Trophoblast cell (in vitro differentiated cells and primary cell): ENCODE data around the gene PCGF1.

Source experiments
- DNase-seq, 2 donors: peaks; one replicate each; pipeline ENCODE4 v3.0.0-alpha.2; 2016
- H2AFZ ChIP-seq: 2 replicates; pipeline ENCODE4 v1.6.1; 2013; ENCODE audit warnings: low read length, moderate library complexity, mild to moderate bottlenecking; ENCODE audit not compliant: insufficient read depth, poor library complexity
- H2AK5ac ChIP-seq: 2 replicates; pipeline ENCODE4 v1.6.1; 2013; ENCODE audit warnings: mild to moderate bottlenecking, low read length
- H2BK120ac ChIP-seq: 2 replicates; pipeline ENCODE4 v1.6.1; 2013; ENCODE audit warnings: low read length, mild to moderate bottlenecking, moderate library complexity; ENCODE audit not compliant: insufficient read depth, poor library complexity
- H2BK12ac ChIP-seq: 2 replicates; pipeline ENCODE4 v1.6.1; 2013; ENCODE audit warnings: mild to moderate bottlenecking, low read length, moderate library complexity
- H2BK5ac ChIP-seq: 2 replicates; pipeline ENCODE4 v1.6.1; 2013; ENCODE audit warnings: low read length, low read depth, moderate library complexity, mild to moderate bottlenecking; ENCODE audit not compliant: poor library complexity
- H3K14ac ChIP-seq: 2 replicates; pipeline ENCODE4 v1.6.1; 2013; ENCODE audit warnings: mild to moderate bottlenecking, low read length
- H3K18ac ChIP-seq: 2 replicates; pipeline ENCODE4 v1.6.1; 2013; ENCODE audit warnings: mild to moderate bottlenecking, low read length
- H3K23ac ChIP-seq: 2 replicates; pipeline ENCODE4 v1.6.1; 2013; ENCODE audit warnings: low read length
- H3K27ac ChIP-seq: 2 replicates; pipeline ENCODE4 v1.5.1; 2013; ENCODE audit warnings: low read depth, mild to moderate bottlenecking, inconsistent platforms, low read length, moderate library complexity
- H3K27me3 ChIP-seq: 2 replicates; pipeline ENCODE4 v1.6.1; 2013; ENCODE audit warnings: inconsistent platforms, mild to moderate bottlenecking, low read length, moderate library complexity; ENCODE audit not compliant: insufficient read depth
- H3K36me3 ChIP-seq, 2 experiments: 1 replicate in 1 of 2; 2 replicates in 1 of 2; pipeline ENCODE4 v1.6.1; 2013; ENCODE audit warnings: low read length in 2 of 2, mild to moderate bottlenecking in 2 of 2, moderate library complexity in 1 of 2; ENCODE audit not compliant: insufficient read depth in 2 of 2, control insufficient read depth in 1 of 2
- H3K4ac ChIP-seq: 2 replicates; pipeline ENCODE4 v1.6.1; 2013; ENCODE audit warnings: low read depth, mild to moderate bottlenecking, low read length, moderate library complexity
- H3K4me1 ChIP-seq, 2 experiments: 1 replicate in 1 of 2; 2 replicates in 1 of 2; pipeline ENCODE4 v1.6.1; 2013; ENCODE audit warnings: low read length in 2 of 2, mild to moderate bottlenecking in 2 of 2, moderate library complexity in 1 of 2; ENCODE audit not compliant: insufficient read depth in 2 of 2, control insufficient read depth in 1 of 2
- H3K4me2 ChIP-seq: 2 replicates; pipeline ENCODE4 v1.6.1; 2013; ENCODE audit warnings: inconsistent platforms, mild to moderate bottlenecking, low read length, moderate library complexity
- H3K4me3 ChIP-seq: 2 replicates; pipeline ENCODE4 v1.5.1; 2013; ENCODE audit warnings: mild to moderate bottlenecking, low read depth, low read length, inconsistent platforms
- H3K79me1 ChIP-seq: one replicate; pipeline ENCODE4 v1.6.1; 2013; ENCODE audit warnings: low read length
- H3K79me2 ChIP-seq: 2 replicates; pipeline ENCODE4 v1.6.1; 2013; ENCODE audit warnings: low read length, mild to moderate bottlenecking; ENCODE audit not compliant: control insufficient read depth, insufficient read depth, poor library complexity
- H3K9ac ChIP-seq: 2 replicates; pipeline ENCODE4 v1.6.1; 2013; ENCODE audit warnings: mild to moderate bottlenecking, low read length
- H3K9me3 ChIP-seq: 2 replicates; pipeline ENCODE4 v1.6.1; 2013; ENCODE audit warnings: low read depth, mild to moderate bottlenecking, control low read depth, inconsistent platforms, low read length; ENCODE audit not compliant: insufficient read depth
- H4K12ac ChIP-seq: 2 replicates; pipeline ENCODE4 v1.6.1; 2013; ENCODE audit warnings: low read depth, mild to moderate bottlenecking, low read length, moderate library complexity
- H4K8ac ChIP-seq: 2 replicates; pipeline ENCODE4 v1.6.1; 2013; ENCODE audit warnings: low read depth, mild to moderate bottlenecking, low read length, moderate library complexity
- H4K91ac ChIP-seq: one replicate; pipeline ENCODE4 v1.6.1; 2013; ENCODE audit warnings: low read depth, mild to moderate bottlenecking, low read length, moderate library complexity
- WGBS: extraction: QIAGEN DNeasy Blood & Tissue Kit; methylation state at CpG from one replicate; pipeline ENCODE4 v1.1.7; 2013; ENCODE audit warnings: missing lambda C conversion rate; ENCODE audit not compliant: insufficient read length, insufficient coverage; ENCODE audit errors: extremely low coverage; 5-methylcytosine and 5-hydroxymethylcytosine counted together

PCGF1 gene

DNA sequence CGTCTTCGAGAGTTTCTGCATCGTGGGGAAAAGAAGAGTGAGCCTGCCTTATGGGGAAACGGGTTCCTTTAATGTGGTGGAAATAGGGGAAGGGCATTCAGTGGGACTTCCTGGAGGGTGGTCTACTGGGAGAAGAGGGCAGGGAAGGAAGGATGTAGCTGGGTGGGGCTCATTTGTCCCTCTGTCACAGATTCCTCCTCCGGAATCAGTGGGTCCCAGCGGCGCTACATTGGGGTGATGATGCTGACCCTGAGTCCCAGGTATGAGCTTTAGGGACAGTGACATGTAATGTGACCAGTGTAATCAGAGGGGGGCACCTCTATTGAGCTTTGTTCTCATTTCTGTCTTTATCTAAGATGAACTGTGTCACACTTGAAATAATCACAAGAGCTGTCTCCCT is 24.2 kb upstream of the PCGF1 start:
- H3K9ac ChIP-seq = no peak overlapping the region
- no peak overlapping the region for H3K4me2 ChIP-seq
- H3K14ac ChIP-seq = no peak overlapping the region
- no peak overlapping the region for H4K91ac ChIP-seq
- H4K8ac ChIP-seq = no peak overlapping the region
- no peak overlapping the region for H3K4me3 ChIP-seq
- H2BK5ac ChIP-seq = no peak overlapping the region
- H3K27ac ChIP-seq = no peak overlapping the region
- no peak overlapping the region for H2BK120ac ChIP-seq
- peaks cover 13% of the 10 kb centered on the region for H3K79me2 ChIP-seq
- no peak overlapping the region for H3K4ac ChIP-seq
- H3K23ac ChIP-seq = no peak overlapping the region
- DNase-seq = no peak
- H3K27me3 ChIP-seq = no peaks in the 10 kb centered on the region
- no peak overlapping the region for H3K18ac ChIP-seq
- WGBS = no CpG with 5 or more reads among the region's 7 CpGs
- no peak overlapping the region for H2AFZ ChIP-seq
- peaks cover 9 to 13% of the 10 kb centered on the region in 2 experiments for H3K4me1 ChIP-seq
- H2AK5ac ChIP-seq = no peak overlapping the region
- no peaks in the 10 kb centered on the region for H3K9me3 ChIP-seq
- H3K36me3 ChIP-seq = peaks cover 26 to 32% of the 10 kb centered on the region in 2 experiments
- H2BK12ac ChIP-seq = no peak overlapping the region
- no peak overlapping the region for H4K12ac ChIP-seq
- H3K79me1 ChIP-seq = peaks cover 11% of the 10 kb centered on the region

DNA sequence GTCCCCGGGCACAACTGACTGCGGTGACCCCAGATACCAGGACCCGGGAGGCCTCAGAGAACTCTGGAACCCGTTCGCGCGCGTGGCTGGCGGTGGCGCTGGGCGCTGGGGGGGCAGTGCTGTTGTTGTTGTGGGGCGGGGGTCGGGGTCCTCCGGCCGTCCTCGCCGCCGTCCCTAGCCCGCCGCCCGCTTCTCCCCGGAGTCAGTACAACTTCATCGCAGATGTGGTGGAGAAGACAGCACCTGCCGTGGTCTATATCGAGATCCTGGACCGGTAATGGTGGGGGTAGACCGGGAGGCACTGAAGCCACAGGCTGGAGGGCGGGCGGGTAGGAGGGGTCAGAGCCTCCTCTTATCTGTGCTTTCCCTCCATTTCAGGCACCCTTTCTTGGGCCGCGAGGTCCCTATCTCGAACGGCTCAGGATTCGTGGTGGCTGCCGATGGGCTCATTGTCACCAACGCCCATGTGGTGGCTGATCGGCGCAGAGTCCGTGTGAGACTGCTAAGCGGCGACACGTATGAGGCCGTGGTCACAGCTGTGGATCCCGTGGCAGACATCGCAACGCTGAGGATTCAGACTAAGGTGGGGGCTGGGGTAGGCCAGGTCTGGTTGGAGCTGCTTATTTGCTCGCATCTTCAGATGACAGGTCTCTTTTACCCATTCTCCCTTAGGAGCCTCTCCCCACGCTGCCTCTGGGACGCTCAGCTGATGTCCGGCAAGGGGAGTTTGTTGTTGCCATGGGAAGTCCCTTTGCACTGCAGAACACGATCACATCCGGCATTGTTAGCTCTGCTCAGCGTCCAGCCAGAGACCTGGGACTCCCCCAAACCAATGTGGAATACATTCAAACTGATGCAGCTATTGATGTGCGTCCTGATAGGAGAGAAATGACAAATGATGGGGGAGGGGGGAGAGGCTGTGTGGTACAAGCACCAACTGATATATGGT is 23.0 kb upstream of the PCGF1 start:
- peak overlapping the region; percentile 38 for H2AK5ac ChIP-seq
- peak overlapping the region; percentile 84 for H3K4me3 ChIP-seq
- H3K36me3 ChIP-seq = peaks cover 32 to 42% of the 10 kb centered on the region in 2 experiments
- H3K4me2 ChIP-seq = peak overlapping the region; percentile 59
- H3K4me1 ChIP-seq = peaks cover 9 to 13% of the 10 kb centered on the region in 2 experiments
- peak overlapping the region; percentile 69 for H2BK5ac ChIP-seq
- peak overlapping the region; percentile 7 for H2BK12ac ChIP-seq
- peak overlapping the region; percentile 94 for H3K18ac ChIP-seq
- WGBS = no CpG with 5 or more reads among the region's 54 CpGs
- peak; percentile 20 to 38 for DNase-seq
- H3K79me2 ChIP-seq = peaks cover 13% of the 10 kb centered on the region
- H4K8ac ChIP-seq = peak overlapping the region; percentile 93
- peak overlapping the region; percentile 0 for H4K12ac ChIP-seq
- H4K91ac ChIP-seq = peak overlapping the region; percentile 95
- H3K27me3 ChIP-seq = no peaks in the 10 kb centered on the region
- H3K23ac ChIP-seq = no peak overlapping the region
- H3K79me1 ChIP-seq = peaks cover 11% of the 10 kb centered on the region
- peak overlapping the region; percentile 73 for H3K4ac ChIP-seq
- no peak overlapping the region for H3K27ac ChIP-seq
- H3K9ac ChIP-seq = peak overlapping the region; percentile 85
- peak overlapping the region; percentile 93 for H2AFZ ChIP-seq
- no peaks in the 10 kb centered on the region for H3K9me3 ChIP-seq
- peak overlapping the region; percentile 88 for H3K14ac ChIP-seq
- H2BK120ac ChIP-seq = peak overlapping the region; percentile 69

DNA sequence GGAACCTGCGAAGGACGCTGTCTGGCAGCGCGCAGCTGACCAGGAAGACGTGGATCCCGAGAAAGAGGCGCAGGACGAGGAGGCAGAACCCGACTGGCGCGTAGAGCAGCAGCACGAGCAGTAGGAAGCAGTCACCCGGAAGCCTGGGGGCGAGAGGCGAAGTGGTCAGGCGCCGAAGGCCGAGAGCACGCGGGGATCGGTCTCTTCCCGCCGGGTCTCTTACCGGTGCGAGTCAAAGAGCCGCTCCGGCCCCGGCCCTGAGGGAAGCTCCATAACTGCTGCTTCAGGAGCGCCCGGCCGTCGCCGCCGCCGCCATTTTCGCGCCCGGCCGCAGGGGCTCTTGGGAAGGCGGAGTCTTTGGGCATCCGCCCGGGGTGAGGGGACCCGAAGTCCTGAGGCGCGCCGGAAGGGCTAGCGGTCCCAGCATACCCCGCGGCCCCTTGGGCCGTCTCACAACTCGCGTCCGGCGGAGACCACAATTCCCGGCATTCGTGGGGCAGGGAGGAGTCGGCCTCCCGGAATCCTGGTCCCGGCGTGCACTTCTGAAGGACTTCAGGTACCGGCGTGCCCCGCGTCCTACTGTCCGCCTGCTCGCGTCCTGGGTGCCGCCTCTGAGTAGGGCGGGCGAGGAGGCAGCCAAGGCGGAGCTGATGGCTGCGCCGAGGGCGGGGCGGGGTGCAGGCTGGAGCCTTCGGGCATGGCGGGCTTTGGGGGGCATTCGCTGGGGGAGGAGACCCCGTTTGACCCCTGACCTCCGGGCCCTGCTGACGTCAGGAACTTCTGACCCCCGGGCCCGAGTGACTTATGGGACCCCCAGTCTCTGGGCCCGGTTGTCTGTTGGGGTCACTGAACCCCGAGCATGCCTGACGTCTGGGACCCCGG is 22.1 kb upstream of the PCGF1 start, which contains the start of the genes AUP1 and HTRA2:
TSS of gene AUP1 (minus strand) at position 350 of the 882 bp plus-strand sequence. CDS start at position 273, 77 bp downstream.
TSS of gene HTRA2 (plus strand) at position 577 of the 882 bp plus-strand sequence. CDS start at position 651, 74 bp downstream.
- Histone ChIP-seq H4K8ac (peak within 1 kb of the TSS; percentile 93), H3K4me3 (peak within 1 kb of the TSS; percentile 98), H3K18ac (peak within 1 kb of the TSS; percentile 94), H3K9me3 (no peaks in the 10 kb centered on the region), H3K14ac (peak within 1 kb of the TSS; percentile 88), H4K91ac (peak within 1 kb of the TSS; percentile 95), H2AK5ac (peak within 1 kb of the TSS; percentile 66), H3K9ac (peak within 1 kb of the TSS; percentile 97), H2AFZ (peak within 1 kb of the TSS; percentile 93), H3K79me2 (peaks cover 13% of the 10 kb centered on the region), H3K36me3 (peaks cover 32 to 45% of the 10 kb centered on the region in 2 experiments), H4K12ac (peak within 1 kb of the TSS; percentile 45), H3K79me1 (peaks cover 11% of the 10 kb centered on the region), H3K4ac (peak within 1 kb of the TSS; percentile 77), H3K4me2 (peak within 1 kb of the TSS; percentile 93), H2BK5ac (peak within 1 kb of the TSS; percentile 86), H3K27me3 (no peaks in the 10 kb centered on the region), H3K4me1 (peaks cover 9 to 13% of the 10 kb centered on the region in 2 experiments), H3K27ac (peak within 1 kb of the TSS; percentile 46), H2BK12ac (peak within 1 kb of the TSS; percentile 7), H3K23ac (no peak within 1 kb of the TSS), H2BK120ac (peak within 1 kb of the TSS; percentile 69)
- WGBS = no CpG with 5 or more reads among the region's 87 CpGs
- DNase-seq = peak; percentile 96
